Left ventricle myocardium inferior (tissue), 1 donor: ENCODE measurements around the gene FGF7. TPM values are rescaled to one million over a fixed set of nuclear protein-coding genes. Genes with fewer than 3 reads are reported as not detected.
"Not testable (repeated sequence)": the region's sequence is repeated elsewhere in the genome, so short reads cannot be mapped to it uniquely, and the experiment has no call there.

ENCODE experiments used
- DNase-seq: peaks from one replicate; pipeline ENCODE4 v3.0.0-alpha.2; 2020
- H3K27ac ChIP-seq: fragments of 200-600 bp; replicated peaks from 2 replicates; pipeline ENCODE4 v1.8.0; 2021
- H3K27me3 ChIP-seq: fragments of 200-600 bp; 2 replicates; pipeline ENCODE4 v1.8.0; 2021; ENCODE audit warnings: low read depth
- H3K36me3 ChIP-seq: fragments of 200-600 bp; 2 replicates; pipeline ENCODE4 v1.8.0; 2021
- H3K4me1 ChIP-seq: fragments of 200-600 bp; 2 replicates; pipeline ENCODE4 v1.8.0; 2021
- H3K4me3 ChIP-seq: fragments of 200-600 bp; 2 replicates; pipeline ENCODE4 v1.8.0; 2021; ENCODE audit warnings: mild to moderate bottlenecking, moderate library complexity
- H3K9me3 ChIP-seq: fragments of 200-600 bp; replicated peaks from 2 replicates; pipeline ENCODE4 v1.8.0; 2021
- CTCF ChIP-seq: fragments of 200-600 bp; IDR thresholded peaks from 2 replicates; pipeline ENCODE4 v1.8.0; 2021; ENCODE audit warnings: antibody characterized with exemption, mild to moderate bottlenecking, borderline replicate concordance
- intact Hi-C: fragments of 100-400 bp; cut with micrococcal nuclease; formaldehyde crosslinking; loops from one replicate; pipeline ENCODE4 v1.11.0; 2022
- long read RNA-seq: library from polyadenylated mRNA; unstranded; transcript quantifications from one replicate; pipeline ENCODE4 v2.0.0, GENCODE V29; 2021
- total RNA-seq: library from RNA; stranded (reverse); fragmentation: NEBNext Ultra II Directional; extraction: Animal tissue kit (Norgen Biotek cat#: 25700); gene quantifications from one replicate; pipeline ENCODE4 v1.2.1, GENCODE V29; 2021
- donor health status: DM: no; HTN: yes; CAD: no; lungs with severe emphysema.

FGF7 gene
- total RNA-seq: 34.1 TPM
- long read RNA-seq, full-length matches to known transcripts: 12 of 28 reads
- long read RNA-seq, partial matches to known transcripts: 14 of 28 reads
- long read RNA-seq, other reads (novel, unspliced or antisense): 2 of 28 reads

GRCh38 chr15:49423021-49423420 is at the start of gene FGF7:
Gene FGF7 (plus strand): TSS chr15:49423242. CDS start chr15:49424298, 1,056 bp downstream.
- no peaks in the 10 kb centered on the region for H3K27me3 ChIP-seq
- no peaks in the 10 kb centered on the region for H3K36me3 ChIP-seq
- peak within 1 kb of the TSS; percentile 67 for H3K4me3 ChIP-seq
- TF ChIP-seq CTCF: peak; percentile 24
- intact Hi-C loops: loop anchor here (5.0 kb wide), 2 partner anchors 191 to 561 kb away; no protein-coding TSS in a partner anchor
- H3K4me1 ChIP-seq: peaks cover 10% of the 10 kb centered on the region
- DNase-seq: no peak
- H3K27ac ChIP-seq: peak within 1 kb of the TSS; percentile 81
- H3K9me3 ChIP-seq: no peaks in the 10 kb centered on the region

GRCh38 chr15:49379996-49380395 is 43.0 kb upstream of the FGF7 start:
- DNase-seq: no peak
- intact Hi-C loops: no loop called here
- no peaks in the 10 kb centered on the region for H3K9me3 ChIP-seq

GRCh38 chr15:49380912-49381311 is 42.1 kb upstream of the FGF7 start:
- intact Hi-C loops: no loop called here
- no peaks in the 10 kb centered on the region for H3K36me3 ChIP-seq
- no peak overlapping the region for H3K4me3 ChIP-seq
- no peaks in the 10 kb centered on the region for H3K27me3 ChIP-seq
- H3K27ac ChIP-seq: no peak overlapping the region
- H3K4me1 ChIP-seq: no peaks in the 10 kb centered on the region
- TF ChIP-seq CTCF: no peak
- H3K9me3 ChIP-seq: no peaks in the 10 kb centered on the region
- DNase-seq: no peak

More at GRCh38 chr15:49379996-49380395, 43.0 kb upstream of the FGF7 start:
- no peak for TF ChIP-seq CTCF
- Histone ChIP-seq H3K4me1 (no peaks in the 10 kb centered on the region), H3K36me3 (no peaks in the 10 kb centered on the region), H3K4me3 (no peak overlapping the region), H3K27me3 (no peaks in the 10 kb centered on the region), H3K27ac (no peak overlapping the region)

- H3K36me3 ChIP-seq: no peaks in the 10 kb centered on the region
Observed at GRCh38 chr15:49382394-49382793, 40.6 kb upstream of the FGF7 start.

GRCh38 chr15:49383266-49383665 is 39.8 kb upstream of the FGF7 start:
- no peak for DNase-seq
- H3K4me1 ChIP-seq: no peaks in the 10 kb centered on the region
- H3K36me3 ChIP-seq: no peaks in the 10 kb centered on the region
- no peaks in the 10 kb centered on the region for H3K27me3 ChIP-seq
- H3K27ac ChIP-seq: no peak overlapping the region
- no peak for TF ChIP-seq CTCF
- intact Hi-C loops: no loop called here
- no peak overlapping the region for H3K4me3 ChIP-seq
- no peaks in the 10 kb centered on the region for H3K9me3 ChIP-seq

More at GRCh38 chr15:49382394-49382793, 40.6 kb upstream of the FGF7 start:
- H3K9me3 ChIP-seq: no peaks in the 10 kb centered on the region
- H3K27ac ChIP-seq: no peak overlapping the region
- H3K4me1 ChIP-seq: no peaks in the 10 kb centered on the region
- no peak for DNase-seq
- no peak overlapping the region for H3K4me3 ChIP-seq
- intact Hi-C loops: no loop called here
- TF ChIP-seq CTCF: no peak
- H3K27me3 ChIP-seq: no peaks in the 10 kb centered on the region

GRCh38 chr15:49387471-49387870 is 35.6 kb upstream of the FGF7 start:
- no peak overlapping the region for H3K4me3 ChIP-seq
- intact Hi-C loops: no loop called here
- no peak overlapping the region for H3K27ac ChIP-seq
- H3K36me3 ChIP-seq: no peaks in the 10 kb centered on the region
- H3K4me1 ChIP-seq: no peaks in the 10 kb centered on the region
- no peak for DNase-seq
- H3K27me3 ChIP-seq: no peaks in the 10 kb centered on the region
- no peak for TF ChIP-seq CTCF
- H3K9me3 ChIP-seq: no peaks in the 10 kb centered on the region

- H3K36me3 ChIP-seq, H3K4me3 ChIP-seq, H3K9me3 ChIP-seq, intact Hi-C loops, H3K27me3 ChIP-seq, H3K4me1 ChIP-seq, H3K27ac ChIP-seq, DNase-seq: not testable (repeated sequence)
Observed at GRCh38 chr15:49402515-49403296, 20.3 kb upstream of the FGF7 start.
